Keratinocyte (primary cell): ENCODE measurements around the gene DIAPH1. TPM values are rescaled to one million over a fixed set of nuclear protein-coding genes. Genes with fewer than 3 reads are reported as not detected.

ENCODE experiments used
- DNase-seq: peaks from one replicate; pipeline ENCODE4 v3.0.0-alpha.2; 2011; ENCODE audit warnings: low read depth, missing footprints, low spot score
- FAIRE-seq: peaks from 2 replicates; lab custom pipeline; 2011; peaks lifted over from hg19 to GRCh38; lab: Jason Lieb, UNC
- H2AFZ ChIP-seq: 2 replicates; pipeline ENCODE4 v1.6.0; 2012; ENCODE audit warnings: low read length, control low read depth, inconsistent platforms; ENCODE audit not compliant: control insufficient read depth
- H3K27ac ChIP-seq: 2 replicates; pipeline ENCODE4 v1.5.1; 2011; ENCODE audit warnings: low read length; ENCODE audit not compliant: control insufficient read depth, insufficient read depth
- H3K27me3 ChIP-seq: 3 replicates; pipeline ENCODE4 v1.6.0; 2011; ENCODE audit warnings: low read length; ENCODE audit not compliant: control insufficient read depth, insufficient read depth; ENCODE audit errors: extremely low read depth
- H3K36me3 ChIP-seq, 2 experiments: 2 replicates in 1 of 2; 3 replicates in 1 of 2; pipeline ENCODE4 v1.5.1; 2011; ENCODE audit warnings: low read length in 2 of 2, mild to moderate bottlenecking in 1 of 2; ENCODE audit not compliant: control insufficient read depth in 2 of 2, insufficient read depth in 2 of 2; ENCODE audit errors: extremely low read depth in 1 of 2
- H3K4me1 ChIP-seq: 3 replicates; pipeline ENCODE4 v1.5.1; 2011; ENCODE audit warnings: low read length; ENCODE audit not compliant: control insufficient read depth, insufficient read depth; ENCODE audit errors: extremely low read depth
- H3K4me2 ChIP-seq: 3 replicates; pipeline ENCODE4 v1.6.0; 2011; ENCODE audit warnings: low read depth, low read length; ENCODE audit not compliant: control insufficient read depth, insufficient read depth; ENCODE audit errors: extremely low read depth
- H3K4me3 ChIP-seq, 3 experiments: fragments of 200-600 bp in 1 of 3; sonication (generic) in 1 of 3; 2 replicates in 2 of 3; 3 replicates in 1 of 3; pipeline ENCODE4 v1.5.1; 2011 to 2016; ENCODE audit warnings: low read length in 3 of 3, mild to moderate bottlenecking in 3 of 3, control low read depth in 2 of 3, inconsistent platforms in 1 of 3, low read depth in 1 of 3, mixed read lengths in 1 of 3, mixed run types in 1 of 3, moderate library complexity in 1 of 3; ENCODE audit not compliant: control insufficient read depth in 2 of 3, insufficient read depth in 2 of 3; ENCODE audit errors: extremely low read depth in 1 of 3
- H3K79me2 ChIP-seq: 2 replicates; pipeline ENCODE4 v1.6.0; 2012; ENCODE audit warnings: low read length; ENCODE audit not compliant: control insufficient read depth, insufficient read depth
- H3K9ac ChIP-seq: 3 replicates; pipeline ENCODE4 v1.6.0; 2011; ENCODE audit warnings: low read length; ENCODE audit not compliant: control insufficient read depth, insufficient read depth; ENCODE audit errors: extremely low read depth
- H3K9me1 ChIP-seq: 3 replicates; pipeline ENCODE4 v1.6.0; 2011; ENCODE audit warnings: low read length; ENCODE audit not compliant: control insufficient read depth, insufficient read depth; ENCODE audit errors: extremely low read depth
- H3K9me3 ChIP-seq: 2 replicates; pipeline ENCODE4 v1.5.1; 2012; ENCODE audit warnings: low read depth, low read length; ENCODE audit not compliant: control insufficient read depth
- H4K20me1 ChIP-seq: 3 replicates; pipeline ENCODE4 v1.6.0; 2011; ENCODE audit warnings: low read length; ENCODE audit not compliant: control insufficient read depth, insufficient read depth; ENCODE audit errors: extremely low read depth
- CTCF ChIP-seq, 3 experiments: IDR thresholded peaks in 1 of 3; conservative IDR thresholded peaks in 1 of 3; optimal IDR thresholded peaks in 1 of 3; 2 replicates in 2 of 3; 3 replicates in 1 of 3; pipeline versions ENCODE3 to v1.5.1; 2011; ENCODE audit warnings: low read length in 3 of 3, mild to moderate bottlenecking in 3 of 3, moderate library complexity in 2 of 3, control low read depth in 1 of 3, inconsistent platforms in 1 of 3; ENCODE audit not compliant: insufficient read depth in 2 of 3; ENCODE audit errors: extremely low read depth in 1 of 3
- EZH2 ChIP-seq: IDR thresholded peaks from one replicate; pipeline ENCODE4 v1.6.1; 2012; ENCODE audit warnings: inconsistent platforms, mild to moderate bottlenecking, low read length, moderate library complexity
- dilution Hi-C: fragments of 300-500 bp; cut with MboI; formaldehyde crosslinking; loops from one replicate; pipeline ENCODE4 v1.7.0; 2020; ENCODE audit warnings: low sequenced_read_pairs; ENCODE audit not compliant: extremely low pct_ligation_motif_present
- polyA plus RNA-seq, 5 experiments: library from polyadenylated mRNA; depleted of rRNA in 3 of 5; stranded (reverse) in 3 of 5; stranded (forward) in 1 of 5; unstranded in 1 of 5; fragments of >200 nt; gene quantifications; 1 replicate in 1 of 5; 2 replicates in 3 of 5; 3 replicates in 1 of 5; pipeline versions ENCODE4 v1.2.1 to v1.2.3, GENCODE V29; 2011 to 2012; ENCODE audit warnings: missing spikeins in 2 of 5, low read depth in 1 of 5, low replicate concordance in 1 of 5

DIAPH1 gene
- polyA plus RNA-seq, 1 donor (not counting 4 experiments of a cell fraction or from before 2014, with no cell fraction given), result 72.0 TPM

GRCh38 chr5:141513627-141514329 is 105.0 kb downstream of the DIAPH1 start:
- Histone ChIP-seq H3K4me1 (peaks cover 38% of the 10 kb centered on the region), H3K4me3 (peak overlapping the region in 2 of 3 experiments; percentile 40 to 61), H3K9me3 (no peaks in the 10 kb centered on the region), H3K9me1 (no peaks in the 10 kb centered on the region), H4K20me1 (no peaks in the 10 kb centered on the region), H3K9ac (peak overlapping the region; percentile 56), H3K4me2 (peak overlapping the region; percentile 63), H3K36me3 (peaks cover 14 to 30% of the 10 kb centered on the region in 2 experiments), H3K27ac (peak overlapping the region; percentile 89), H3K27me3 (no peaks in the 10 kb centered on the region), H3K79me2 (no peaks in the 10 kb centered on the region), H2AFZ (no peak overlapping the region)
- DNase-seq, result no peak
- no peak for TF ChIP-seq CTCF (optimal IDR thresholded peaks at IDR 0.05 in 1 of 3, IDR thresholded peaks at IDR 0.05 in 1 of 3, conservative IDR thresholded peaks at IDR 0.05 in 1 of 3; ENCODE audit: extremely low read depth in 1 of 3, insufficient read depth in 2 of 3, low read length in 3 of 3)
- TF ChIP-seq EZH2, result no peak
- dilution Hi-C loops, result no loop called here
- FAIRE-seq, result no peak

GRCh38 chr5:141512911-141513626 is 105.7 kb downstream of the DIAPH1 start:
- H3K79me2 ChIP-seq, result no peaks in the 10 kb centered on the region
- dilution Hi-C loops, result no loop called here
- no peaks in the 10 kb centered on the region for H3K9me3 ChIP-seq
- H3K4me2 ChIP-seq, result peak overlapping the region; percentile 63
- no peaks in the 10 kb centered on the region for H3K9me1 ChIP-seq
- peak overlapping the region; percentile 89 for H3K27ac ChIP-seq
- no peak for DNase-seq
- H3K4me3 ChIP-seq, result peak overlapping the region in 2 of 3 experiments; percentile 40 to 61
- TF ChIP-seq EZH2 (no peak), CTCF (optimal IDR thresholded peaks at IDR 0.05 in 1 of 3, IDR thresholded peaks at IDR 0.05 in 1 of 3, conservative IDR thresholded peaks at IDR 0.05 in 1 of 3; ENCODE audit: extremely low read depth in 1 of 3, insufficient read depth in 2 of 3, low read length in 3 of 3) (peak in 1 of 3 experiments; percentile 13)
- H3K4me1 ChIP-seq, result peaks cover 39% of the 10 kb centered on the region
- peak; percentile 69 for FAIRE-seq
- H3K9ac ChIP-seq, result peak overlapping the region; percentile 56
- peaks cover 13 to 27% of the 10 kb centered on the region in 2 experiments for H3K36me3 ChIP-seq
- H2AFZ ChIP-seq, result no peak overlapping the region
- no peaks in the 10 kb centered on the region for H4K20me1 ChIP-seq
- no peaks in the 10 kb centered on the region for H3K27me3 ChIP-seq
